Putamen (tissue), 1 donor: ENCODE measurements around the gene TMEM164.

Experiments
- DNase-seq: peaks from one replicate; pipeline ENCODE4 v3.0.0-alpha.2; 2016; ENCODE audit warnings: low spot score

The TMEM164 gene

GRCh38 chrX:110037178-110037577, 34.3 kb downstream of the TMEM164 start:
- no peak for DNase-seq

GRCh38 chrX:110038900-110039299, 36.0 kb downstream of the TMEM164 start:
- no peak for DNase-seq

- DNase-seq, result no peak
These were observed 39.1 kb downstream of the TMEM164 start for GRCh38 chrX:110041980-110042379.

- DNase-seq, result no peak
These were observed 39.6 kb downstream of the TMEM164 start for GRCh38 chrX:110042496-110042895.

- no peak for DNase-seq
These were observed 40.6 kb downstream of the TMEM164 start for GRCh38 chrX:110043506-110043905.

- DNase-seq, result no peak
These were observed 41.7 kb downstream of the TMEM164 start for GRCh38 chrX:110044346-110045249.

GRCh38 chrX:110045421-110045820, 42.5 kb downstream of the TMEM164 start:
- DNase-seq, result no peak

GRCh38 chrX:110046001-110046400, 43.1 kb downstream of the TMEM164 start:
- no peak for DNase-seq

GRCh38 chrX:110046971-110047370, 44.1 kb downstream of the TMEM164 start:
- DNase-seq, result no peak

GRCh38 chrX:110049096-110049495, 46.2 kb downstream of the TMEM164 start:
- DNase-seq, result no peak

GRCh38 chrX:110050386-110050785, 47.5 kb downstream of the TMEM164 start:
- DNase-seq, result no peak

- DNase-seq, result no peak
These were observed 48.0 kb downstream of the TMEM164 start for GRCh38 chrX:110050901-110051300.

- DNase-seq, result no peak
These were observed 48.6 kb downstream of the TMEM164 start for GRCh38 chrX:110051559-110051958.

GRCh38 chrX:110052303-110052702, 49.4 kb downstream of the TMEM164 start:
- no peak for DNase-seq

GRCh38 chrX:110053453-110053852, 50.5 kb downstream of the TMEM164 start:
- DNase-seq, result no peak

GRCh38 chrX:110055616-110056015, 52.7 kb downstream of the TMEM164 start:
- DNase-seq, result no peak

GRCh38 chrX:110056419-110056818, 53.5 kb downstream of the TMEM164 start:
- DNase-seq, result no peak

- DNase-seq, result no peak
These were observed 56.5 kb downstream of the TMEM164 start for GRCh38 chrX:110059410-110059809.

GRCh38 chrX:110060317-110060716, 57.4 kb downstream of the TMEM164 start:
- DNase-seq, result no peak

- no peak for DNase-seq
These were observed 58.1 kb downstream of the TMEM164 start for GRCh38 chrX:110060846-110061537.

- DNase-seq, result no peak
These were observed 60.0 kb downstream of the TMEM164 start for GRCh38 chrX:110062919-110063318.

GRCh38 chrX:110066488-110067225, 63.7 kb downstream of the TMEM164 start:
- DNase-seq, result no peak

GRCh38 chrX:110070970-110071369, 68.1 kb downstream of the TMEM164 start:
- no peak for DNase-seq
